Pancreas (tissue), 10 donors: ENCODE data around the gene MYADML2. TPM values are rescaled to one million over a fixed set of nuclear protein-coding genes. Genes with fewer than 3 reads are reported as not detected.

Source experiments
- ATAC-seq, 4 donors: fragments of 200-7000 bp; cut with Tn5 transposase; one replicate each; pipeline versions ENCODE4 v1.8.0 to v1.9.1; 2020; ENCODE audit warnings: mild to moderate bottlenecking in 4 of 4, moderate library complexity in 4 of 4
- DNase-seq, 6 donors: peaks; one replicate each; pipeline ENCODE4 v3.0.0-alpha.2; 2020
- FAIRE-seq: peaks from 2 replicates; lab custom pipeline; 2012; peaks lifted over from hg19 to GRCh38; lab: Jason Lieb, UNC
- H3K27ac ChIP-seq, 4 donors: fragments of 200-600 bp; sonication (generic); 1 replicate in 3 of 4; 2 replicates in 1 of 4; pipeline versions ENCODE4 v1.5.0 to v1.8.0; 2020
- H3K27me3 ChIP-seq, 4 donors: fragments of 200-600 bp; one replicate each; pipeline ENCODE4 v1.8.0; 2021
- H3K36me3 ChIP-seq, 3 donors: fragments of 200-600 bp; sonication (generic) in 1 of 3; one replicate each; pipeline versions ENCODE4 v1.5.0 to v1.8.0; 2020 to 2021
- H3K4me1 ChIP-seq, 3 donors: fragments of 200-600 bp; one replicate each; pipeline ENCODE4 v1.8.0; 2021
- H3K4me3 ChIP-seq, 4 donors: fragments of 200-600 bp; sonication (generic) in 2 of 4; one replicate each; pipeline versions ENCODE4 v1.5.0 to v1.8.0; 2020 to 2021
- H3K9me3 ChIP-seq, 4 donors: fragments of 200-600 bp; one replicate each; pipeline ENCODE4 v1.8.0; 2021
- CTCF ChIP-seq, 4 donors: fragments of 200-600 bp; sonication (generic) in 3 of 4; IDR thresholded peaks; one replicate each; pipeline versions ENCODE4 v1.5.0 to v1.8.0; 2021; ENCODE audit warnings: antibody characterized with exemption in 4 of 4
- WGBS, 2 donors: extraction: QIAGEN DNeasy Blood & Tissue Kit; methylation state at CpG; one replicate each; pipeline ENCODE4 v1.1.7; 2013; 5-methylcytosine and 5-hydroxymethylcytosine counted together
- intact Hi-C, 3 donors: fragments of 100-400 bp; cut with DNase I; formaldehyde crosslinking; loops; one replicate each; pipeline versions ENCODE4 v1.11.1 to v1.14.2; 2022
- polyA plus RNA-seq, 2 donors: library from polyadenylated mRNA; stranded (reverse); fragments of 200-250 nt; gene quantifications; one replicate each; pipeline ENCODE4 v1.2.3, GENCODE V29; 2013
- total RNA-seq, 6 donors: library from RNA; stranded (reverse); fragmentation: NEBNext Ultra II Directional in 4 of 6; extraction: Animal tissue kit (Norgen Biotek cat#: 25700) in 4 of 6; gene quantifications; one replicate each; pipeline versions ENCODE4 v1.2.1 to v1.2.4, GENCODE V29; 2021 to 2023
- donor health status: healthy with polysubstance abuse.
- donor health status: DM: no; HTN: no; CAD: no; lungs with moderate emphysema.
- donor health status: DM: no; HTN: no; CAD: no.
- donor health status: control.
- donor health status: control.
- donor health status: Bipolar disorder and iron deficiency.
- donor health status: DM: yes; HTN: yes; CAD: no.
- donor health status: DM: no; HTN: no; CAD: no.
- donor health status: DM: no; HTN: no; CAD: no.
- donor health status: DM: yes; HTN: yes; CAD: no.

The MYADML2 gene
- total and polyA plus RNA-seq, 8 donors, result not detected

GRCh38 chr17:81891303-81891552 lies 55.8 kb downstream of the MYADML2 start:
- peaks cover 0 to 17% (median 12%) of the 10 kb centered on the region in 3 donors for H3K36me3 ChIP-seq
- no peak for FAIRE-seq

GRCh38 chr17:81890447-81891302 lies 56.4 kb downstream of the MYADML2 start:
- intact Hi-C loops, result no loop called here
- peak in 2 of 6 donors; percentile 15 to 64 for DNase-seq
- Histone ChIP-seq H3K4me3 (peak overlapping the region; percentile 83 to 94 (median 88)), H3K9me3 (no peaks in the 10 kb centered on the region), H3K27ac (peak overlapping the region in 3 of 4 donors; percentile 12 to 67 (median 51)), H3K36me3 (peaks cover 0 to 17% (median 12%) of the 10 kb centered on the region in 3 donors), H3K4me1 (peaks cover 0 to 17% (median 9%) of the 10 kb centered on the region in 3 donors), H3K27me3 (no peaks in the 10 kb centered on the region)
- WGBS, 2 donors, result 5 to 7% methylated on average over 49 to 69 of the region's 69 CpGs
- no peak for ATAC-seq
- TF ChIP-seq CTCF (IDR thresholded peaks at IDR 0.05), result no peak
- FAIRE-seq, result no peak

More at GRCh38 chr17:81891303-81891552, 55.8 kb downstream of the MYADML2 start:
- H3K27me3 ChIP-seq, result no peaks in the 10 kb centered on the region
- H3K4me3 ChIP-seq, result peak overlapping the region; percentile 83 to 94 (median 88)
- ATAC-seq, result no peak
- H3K4me1 ChIP-seq, result peaks cover 0 to 17% (median 9%) of the 10 kb centered on the region in 3 donors
- intact Hi-C loops, result no loop called here
- WGBS, 2 donors, result 0 to 1% methylated on average over 22 to 40 of the region's 40 CpGs
- no peak for DNase-seq
- H3K27ac ChIP-seq, result peak overlapping the region in 3 of 4 donors; percentile 12 to 89 (median 51)
- no peak for TF ChIP-seq CTCF (IDR thresholded peaks at IDR 0.05)
- H3K9me3 ChIP-seq, result no peaks in the 10 kb centered on the region

Other genes starting within 250 kb of the MYADML2 start
- gene MRPL12, start 243.9 kb downstream of the MYADML2 start, total RNA-seq, result 10 to 100 TPM; 18.1 to 46.6 (median 23.7) TPM
- 10 to 100 TPM; 48.8 to 98.7 TPM for gene MRPL12, start 243.9 kb downstream of the MYADML2 start, polyA plus RNA-seq
- gene SLC25A10, start 234.9 kb downstream of the MYADML2 start, total RNA-seq, result 10 to 100 TPM; 12.0 to 40.1 (median 17.3) TPM
- 10 to 100 TPM; 34.6 to 55.8 TPM for gene SLC25A10, start 234.9 kb downstream of the MYADML2 start, polyA plus RNA-seq
- gene GCGR, start 143.1 kb downstream of the MYADML2 start, total RNA-seq, result 1 to 10 TPM in 2 of 6 donors, under 1 TPM in 3, not detected in 1; 0.28 to 2.1 (median 0.79) TPM
- gene GCGR, start 143.1 kb downstream of the MYADML2 start, polyA plus RNA-seq, result 10 to 100 TPM in 1 of 2 donors, 1 to 10 TPM in 1; 7.3 to 22.7 TPM
- 10 to 100 TPM; 28.9 to 64.0 (median 50.2) TPM for gene MCRIP1, start 113.9 kb downstream of the MYADML2 start, total RNA-seq
- 100 to 1,000 TPM; 133 to 203 TPM for gene MCRIP1, start 113.9 kb downstream of the MYADML2 start, polyA plus RNA-seq
- gene PPP1R27, start 112.2 kb downstream of the MYADML2 start, total RNA-seq, result under 1 TPM in 1 of 6 donors, not detected in 5; 0.19 TPM
- gene PPP1R27, start 112.2 kb downstream of the MYADML2 start, polyA plus RNA-seq, result 1 to 10 TPM; 1.1 to 1.5 TPM
- gene P4HB, start 86.7 kb downstream of the MYADML2 start, total RNA-seq, result 1,000 to 10,000 TPM; 1,057 to 2,130 (median 1,556) TPM
- gene P4HB, start 86.7 kb downstream of the MYADML2 start, polyA plus RNA-seq, result 1,000 to 10,000 TPM in 1 of 2 donors, 100 to 1,000 TPM in 1; 876 to 1,399 TPM
- 100 to 1,000 TPM in 5 of 6 donors, 10 to 100 TPM in 1; 99.5 to 170 (median 160) TPM for gene ARHGDIA, start 75.9 kb downstream of the MYADML2 start, total RNA-seq
- gene ARHGDIA, start 75.9 kb downstream of the MYADML2 start, polyA plus RNA-seq, result 100 to 1,000 TPM; 157 to 225 TPM
- gene ALYREF, start 55.6 kb downstream of the MYADML2 start, total RNA-seq, result 10 to 100 TPM; 14.4 to 27.8 (median 23.4) TPM
- 10 to 100 TPM; 10.3 to 22.6 TPM for gene ALYREF, start 55.6 kb downstream of the MYADML2 start, polyA plus RNA-seq
- 10 to 100 TPM; 33.3 to 45.5 (median 42.5) TPM for gene ANAPC11, start 55.5 kb downstream of the MYADML2 start, total RNA-seq
- gene ANAPC11, start 55.5 kb downstream of the MYADML2 start, polyA plus RNA-seq, result 100 to 1,000 TPM in 1 of 2 donors, 10 to 100 TPM in 1; 95.1 to 112 TPM
- gene NPB, start 45.0 kb downstream of the MYADML2 start, total RNA-seq, result under 1 TPM in 4 of 6 donors, not detected in 2; 0.19 to 0.62 (median 0.34) TPM
- under 1 TPM; 0.34 to 0.45 TPM for gene NPB, start 45.0 kb downstream of the MYADML2 start, polyA plus RNA-seq
- gene PCYT2, start 35.8 kb downstream of the MYADML2 start, total RNA-seq, result 10 to 100 TPM in 5 of 6 donors, 1 to 10 TPM in 1; 9.0 to 20.7 (median 15.0) TPM
- gene PCYT2, start 35.8 kb downstream of the MYADML2 start, polyA plus RNA-seq, result 10 to 100 TPM; 22.3 to 35.3 TPM
- 10 to 100 TPM in 5 of 6 donors, 1 to 10 TPM in 1; 9.6 to 18.1 (median 12.0) TPM for gene SIRT7, start 29.1 kb downstream of the MYADML2 start, total RNA-seq
- 10 to 100 TPM; 33.8 to 40.2 TPM for gene SIRT7, start 29.1 kb downstream of the MYADML2 start, polyA plus RNA-seq
- gene MAFG, start 19.5 kb downstream of the MYADML2 start, total RNA-seq, result 10 to 100 TPM in 1 of 6 donors, 1 to 10 TPM in 5; 6.4 to 11.1 (median 8.0) TPM
- 1 to 10 TPM; 6.9 to 8.2 TPM for gene MAFG, start 19.5 kb downstream of the MYADML2 start, polyA plus RNA-seq
- 100 to 1,000 TPM in 1 of 6 donors, 10 to 100 TPM in 5; 30.6 to 158 (median 52.3) TPM for gene PYCR1, start 9.9 kb downstream of the MYADML2 start, total RNA-seq
- gene PYCR1, start 9.9 kb downstream of the MYADML2 start, polyA plus RNA-seq, result 10 to 100 TPM; 25.4 to 36.9 TPM
- under 1 TPM in 5 of 6 donors, not detected in 1; 0.14 to 0.44 (median 0.16) TPM for gene NOTUM, start 14.0 kb upstream of the MYADML2 start, total RNA-seq
- under 1 TPM; 0.21 to 0.27 TPM for gene NOTUM, start 14.0 kb upstream of the MYADML2 start, polyA plus RNA-seq
- gene ASPSCR1, start 30.4 kb upstream of the MYADML2 start, total RNA-seq, result 10 to 100 TPM; 12.2 to 25.7 (median 16.2) TPM
- 10 to 100 TPM; 70.8 to 78.8 TPM for gene ASPSCR1, start 30.4 kb upstream of the MYADML2 start, polyA plus RNA-seq
- 10 to 100 TPM; 14.0 to 28.6 (median 16.4) TPM for gene CENPX, start 75.6 kb upstream of the MYADML2 start, total RNA-seq
- gene CENPX, start 75.6 kb upstream of the MYADML2 start, polyA plus RNA-seq, result 10 to 100 TPM; 43.6 to 62.4 TPM
- 1 to 10 TPM; 5.3 to 9.9 (median 6.2) TPM for gene LRRC45, start 76.1 kb upstream of the MYADML2 start, total RNA-seq
- 10 to 100 TPM; 20.0 to 21.6 TPM for gene LRRC45, start 76.1 kb upstream of the MYADML2 start, polyA plus RNA-seq
- 1 to 10 TPM in 5 of 6 donors, under 1 TPM in 1; 0.97 to 3.3 (median 1.9) TPM for gene RAC3, start 84.4 kb upstream of the MYADML2 start, total RNA-seq
- 10 to 100 TPM in 1 of 2 donors, 1 to 10 TPM in 1; 6.0 to 12.6 TPM for gene RAC3, start 84.4 kb upstream of the MYADML2 start, polyA plus RNA-seq
- gene DCXR, start 90.5 kb upstream of the MYADML2 start, total RNA-seq, result 10 to 100 TPM; 34.8 to 87.4 (median 51.1) TPM
- gene DCXR, start 90.5 kb upstream of the MYADML2 start, polyA plus RNA-seq, result 100 to 1,000 TPM in 1 of 2 donors, 10 to 100 TPM in 1; 86.7 to 108 TPM
- gene RFNG, start 104.6 kb upstream of the MYADML2 start, total RNA-seq, result 10 to 100 TPM; 18.2 to 30.8 (median 28.4) TPM
- gene RFNG, start 104.6 kb upstream of the MYADML2 start, polyA plus RNA-seq, result 10 to 100 TPM; 57.9 to 59.1 TPM
- gene GPS1, start 104.7 kb upstream of the MYADML2 start, total RNA-seq, result 10 to 100 TPM; 43.0 to 61.9 (median 49.1) TPM
- 100 to 1,000 TPM; 142 to 149 TPM for gene GPS1, start 104.7 kb upstream of the MYADML2 start, polyA plus RNA-seq
- gene DUS1L, start 118.6 kb upstream of the MYADML2 start, total RNA-seq, result 10 to 100 TPM; 56.0 to 89.2 (median 63.7) TPM
- 100 to 1,000 TPM; 138 to 186 TPM for gene DUS1L, start 118.6 kb upstream of the MYADML2 start, polyA plus RNA-seq
- 10 to 100 TPM; 12.4 to 69.4 (median 31.5) TPM for gene FASN, start 151.0 kb upstream of the MYADML2 start, total RNA-seq
- gene FASN, start 151.0 kb upstream of the MYADML2 start, polyA plus RNA-seq, result 10 to 100 TPM; 31.8 to 50.2 TPM